Muscle of back (tissue), 11 donors: Measurements from ENCODE around the gene ELMOD3. TPM values are rescaled to one million over a fixed set of nuclear protein-coding genes. Genes with fewer than 3 reads are reported as not detected.

Experiments
- DNase-seq, 3 donors: peaks; one replicate each; pipeline versions ENCODE4 v3.0.0 to v3.0.0-alpha.2; 2013
- polyA plus RNA-seq, 10 donors: library from polyadenylated mRNA; unstranded; fragments of 120-200 nt; gene quantifications; one replicate each; pipeline ENCODE4 v1.2.1, GENCODE V29; 2013; ENCODE audit not compliant: insufficient read length in 10 of 10

Gene ELMOD3
- polyA plus RNA-seq, 10 donors, result 11.1 to 21.3 (median 13.8) TPM

GRCh38 chr2:85439986-85440385 lies 85.4 kb downstream of the ELMOD3 start:
- DNase-seq, result no peak

- no peak for DNase-seq
Observed at GRCh38 chr2:85440729-85441128, 86.2 kb downstream of the ELMOD3 start.

Other genes with a start within 250 kb of the ELMOD3 start
- 10 to 100 TPM; 31.2 to 48.0 (median 36.8) TPM for gene TCF7L1, start 221.4 kb upstream of the ELMOD3 start, polyA plus RNA-seq
- 10 to 100 TPM; 52.2 to 75.0 (median 67.5) TPM for gene TGOLN2, start 26.8 kb upstream of the ELMOD3 start, polyA plus RNA-seq
- 10 to 100 TPM; 12.1 to 17.8 (median 15.5) TPM for gene RETSAT, start 241 bp upstream of the ELMOD3 start, polyA plus RNA-seq
- gene CAPG, start 55.6 kb downstream of the ELMOD3 start, polyA plus RNA-seq, result 10 to 100 TPM in 9 of 10 donors, 1 to 10 TPM in 1; 8.1 to 48.6 (median 20.4) TPM
- 1 to 10 TPM in 1 of 10 donors, under 1 TPM in 9; 0.21 to 1.2 (median 0.65) TPM for gene SH2D6, start 63.9 kb downstream of the ELMOD3 start, polyA plus RNA-seq
- gene MAT2A, start 184.4 kb downstream of the ELMOD3 start, polyA plus RNA-seq, result 100 to 1,000 TPM; 153 to 268 (median 198) TPM
- gene GGCX, start 206.7 kb downstream of the ELMOD3 start, polyA plus RNA-seq, result 10 to 100 TPM; 20.0 to 26.3 (median 23.5) TPM
- gene VAMP8, start 222.8 kb downstream of the ELMOD3 start, polyA plus RNA-seq, result 10 to 100 TPM in 9 of 10 donors, 1 to 10 TPM in 1; 8.0 to 18.6 (median 13.2) TPM
- gene VAMP5, start 229.7 kb downstream of the ELMOD3 start, polyA plus RNA-seq, result 10 to 100 TPM; 27.2 to 48.3 (median 36.8) TPM
- 10 to 100 TPM; 51.6 to 66.6 (median 57.7) TPM for gene RNF181, start 241.0 kb downstream of the ELMOD3 start, polyA plus RNA-seq
- gene TMEM150A, start 247.9 kb downstream of the ELMOD3 start, polyA plus RNA-seq, result 10 to 100 TPM in 2 of 10 donors, 1 to 10 TPM in 8; 7.5 to 12.6 (median 8.4) TPM